Activated T-cell treated with anti-CD3 and anti-CD28 coated beads for 24 hours (primary cell): Measurements from ENCODE around the gene TPK1.
"Not testable (repeated sequence)": the region's sequence is repeated elsewhere in the genome, so short reads cannot be mapped to it uniquely, and the experiment has no call there.

Experiments
- DNase-seq: peaks from one replicate; pipeline ENCODE4 v3.0.0-alpha.2; 2020; ENCODE audit warnings: low read depth

The TPK1 gene

GRCh38 chr7:144777005-144777839, 58.6 kb downstream of the TPK1 start:
- DNase-seq: no peak

- DNase-seq: no peak
Observed at GRCh38 chr7:144776447-144776846, 59.4 kb downstream of the TPK1 start.

- DNase-seq: no peak
Observed at GRCh38 chr7:144775749-144776148, 60.1 kb downstream of the TPK1 start.

- DNase-seq: no peak
Observed at GRCh38 chr7:144771927-144772326, 63.9 kb downstream of the TPK1 start.

- no peak for DNase-seq
Observed at GRCh38 chr7:144771174-144771573, 64.7 kb downstream of the TPK1 start.

GRCh38 chr7:144769352-144769751, 66.5 kb downstream of the TPK1 start:
- no peak for DNase-seq

GRCh38 chr7:144768633-144769032, 67.2 kb downstream of the TPK1 start:
- DNase-seq: no peak

GRCh38 chr7:144763291-144763690, 72.6 kb downstream of the TPK1 start:
- DNase-seq: no peak

GRCh38 chr7:144762853-144763252, 73.0 kb downstream of the TPK1 start:
- DNase-seq: no peak

GRCh38 chr7:144761493-144761892, 74.4 kb downstream of the TPK1 start:
- no peak for DNase-seq

- no peak for DNase-seq
Observed at GRCh38 chr7:144759653-144760052, 76.2 kb downstream of the TPK1 start.

GRCh38 chr7:144747936-144748335, 87.9 kb downstream of the TPK1 start:
- no peak for DNase-seq

- DNase-seq: no peak
Observed at GRCh38 chr7:144738708-144739314, 97.0 kb downstream of the TPK1 start.

- no peak for DNase-seq
Observed at GRCh38 chr7:144738146-144738545, 97.7 kb downstream of the TPK1 start.

GRCh38 chr7:144736880-144737493, 98.9 kb downstream of the TPK1 start:
- no peak for DNase-seq

- DNase-seq: no peak
Observed at GRCh38 chr7:144735505-144736276, 100.2 kb downstream of the TPK1 start.

GRCh38 chr7:144731661-144732351, 104.0 kb downstream of the TPK1 start:
- no peak for DNase-seq

GRCh38 chr7:144730224-144730623, 105.6 kb downstream of the TPK1 start:
- no peak for DNase-seq

GRCh38 chr7:144729226-144729625, 106.6 kb downstream of the TPK1 start:
- no peak for DNase-seq

GRCh38 chr7:144728551-144728950, 107.3 kb downstream of the TPK1 start:
- no peak for DNase-seq

GRCh38 chr7:144726840-144727239, 109.0 kb downstream of the TPK1 start:
- DNase-seq: not testable (repeated sequence)

GRCh38 chr7:144725070-144725469, 110.8 kb downstream of the TPK1 start:
- DNase-seq: no peak
